K562 (cell line): ENCODE data around the gene TRMT2A. TPM values are rescaled to one million over a fixed set of nuclear protein-coding genes. Genes with fewer than 3 reads are reported as not detected.

ENCODE experiments used
- ATAC-seq: fragments of 200-7000 bp; cut with Tn5 transposase; 3 replicates; pipeline ENCODE4 v1.9.1; 2020; ENCODE audit warnings: moderate library complexity
- BruUV-seq: library from RNA; stranded (reverse); fragments of 400-500 nt; replicated peaks from 2 replicates; lab custom pipeline; 2021; lab: Mats Ljungman, UMichigan
- CTCF ChIA-PET: fragments of 300-600 bp; formaldehyde crosslinking; extraction: SDS; loops from one replicate; lab custom pipeline; 2021; ENCODE audit warnings: low intra/inter-chr PET ratio; lab: Yijun Ruan, JAX
- POLR2A ChIA-PET: fragments of 300-600, 350-650 bp; sonication (Branson Sonifier 250); formaldehyde crosslinking; extraction: SDS; loops from one replicate; lab custom pipeline; 2021; ENCODE audit warnings: antibody characterized with exemption, inconsistent platforms; lab: Yijun Ruan, JAX
- DNase-seq, 4 experiments: peaks; one replicate each; pipeline versions ENCODE4 v3.0.0 to v3.0.0-alpha.2; 2011 to 2018; ENCODE audit warnings: low spot score in 3 of 4, mixed read lengths in 3 of 4; ENCODE audit errors: extremely low read depth in 1 of 4
- FAIRE-seq: peaks from 2 replicates; lab custom pipeline; 2011; peaks lifted over from hg19 to GRCh38; lab: Jason Lieb, UNC
- H2AFZ ChIP-seq: 2 replicates; pipeline ENCODE4 v1.6.0; 2011; ENCODE audit warnings: low read depth, low read length, control low read depth, inconsistent platforms
- H3K27ac ChIP-seq: fragments of 200-600 bp; 3 replicates; pipeline ENCODE4 v1.8.0; 2011; ENCODE audit warnings: low read depth, mild to moderate bottlenecking, control low read depth, inconsistent platforms, low read length, moderate library complexity, mixed read lengths; ENCODE audit errors: extremely low read depth
- H3K27me3 ChIP-seq, 2 experiments: fragments of 300-600 bp in 1 of 2; 2 replicates in 1 of 2; 3 replicates in 1 of 2; pipeline versions ENCODE4 v1.6.0 to v1.8.0; 2011; ENCODE audit warnings: inconsistent platforms in 2 of 2, low read length in 2 of 2, mild to moderate bottlenecking in 1 of 2, mixed read lengths in 1 of 2, moderate library complexity in 1 of 2; ENCODE audit not compliant: control insufficient read depth in 2 of 2, insufficient read depth in 2 of 2
- H3K36me3 ChIP-seq: fragments of 300-600 bp; 3 replicates; pipeline ENCODE4 v1.8.0; 2011; ENCODE audit warnings: mild to moderate bottlenecking, low read length, inconsistent platforms; ENCODE audit not compliant: control insufficient read depth, insufficient read depth
- H3K4me1 ChIP-seq, 2 experiments: fragments of 200-600 bp in 1 of 2; replicated peaks in 1 of 2; 2 replicates in 1 of 2; 3 replicates in 1 of 2; pipeline versions ENCODE4 v1.5.1 to v1.8.0; 2011; ENCODE audit warnings: inconsistent platforms in 2 of 2, low read length in 2 of 2, mild to moderate bottlenecking in 1 of 2, mixed read lengths in 1 of 2, moderate library complexity in 1 of 2; ENCODE audit not compliant: control insufficient read depth in 2 of 2, insufficient read depth in 2 of 2
- H3K4me2 ChIP-seq: 2 replicates; pipeline ENCODE4 v1.6.1; 2011; ENCODE audit warnings: low read length, control low read depth, inconsistent platforms, mixed read lengths; ENCODE audit not compliant: insufficient read depth
- H3K4me3 ChIP-seq: fragments of 200-600 bp; sonication (generic), shearing (Covaris generic); 2 replicates; pipeline ENCODE4 v1.5.1; 2016; ENCODE audit warnings: control low read depth, inconsistent platforms
- H3K79me2 ChIP-seq: fragments of 200-600 bp; 3 replicates; pipeline ENCODE4 v1.8.0; 2011; ENCODE audit warnings: low read length, inconsistent platforms; ENCODE audit not compliant: control insufficient read depth, insufficient read depth
- H3K9ac ChIP-seq, 2 experiments: 2 replicates each; pipeline versions ENCODE4 v1.6.0 to v1.6.1; 2011; ENCODE audit warnings: low read depth in 2 of 2, low read length in 2 of 2, control low read depth in 1 of 2, inconsistent platforms in 1 of 2, mild to moderate bottlenecking in 1 of 2, mixed read lengths in 1 of 2; ENCODE audit not compliant: insufficient read depth in 1 of 2
- H3K9me1 ChIP-seq: one replicate; pipeline ENCODE4 v1.6.0; 2011; ENCODE audit warnings: inconsistent platforms, mild to moderate bottlenecking, low read length, moderate library complexity; ENCODE audit not compliant: control insufficient read depth, insufficient read depth
- H3K9me3 ChIP-seq: replicated peaks from 2 replicates; pipeline ENCODE4 v1.5.1; 2011; ENCODE audit warnings: low read depth, low read length, inconsistent platforms; ENCODE audit not compliant: control insufficient read depth, insufficient read depth
- H4K20me1 ChIP-seq: replicated peaks from 2 replicates; pipeline ENCODE4 v1.6.1; 2011; ENCODE audit warnings: low read length, inconsistent platforms, mixed read lengths; ENCODE audit not compliant: control insufficient read depth, insufficient read depth
- AFF4 ChIP-seq: sonication (generic); formaldehyde crosslinking; IDR thresholded peaks from 2 replicates; pipeline ENCODE4 v1.8.0; 2023; ENCODE audit warnings: mild to moderate bottlenecking, missing genetic modification reagents
- ARNT ChIP-seq, 2 experiments: fragments of 450-650 bp; IDR thresholded peaks; 2 replicates each; pipeline ENCODE4 v1.6.1; 2016; ENCODE audit warnings: mild to moderate bottlenecking in 1 of 2
- BRD4 ChIP-seq: fragments of 200-600 bp; sonication (generic); IDR thresholded peaks from 2 replicates; pipeline ENCODE4 v1.6.1; 2017; ENCODE audit warnings: inconsistent platforms
- CAMTA2 ChIP-seq: fragments of 250-450 bp; sonication (Bioruptor Pico); conservative IDR thresholded peaks from 2 replicates; pipeline ENCODE4 v1.5.1; 2022
- CHD4 ChIP-seq: fragments of 200-600 bp; sonication (generic); IDR thresholded peaks from 3 replicates; pipeline ENCODE4 v1.6.1; 2012; ENCODE audit warnings: low read depth, mild to moderate bottlenecking, mixed read lengths, low read length, inconsistent platforms; ENCODE audit not compliant: insufficient read depth, insufficient replicate concordance, poor library complexity, severe bottlenecking
- FIP1L1 ChIP-seq: fragments of 200-400 bp; formaldehyde crosslinking; IDR thresholded peaks from 2 replicates; pipeline ENCODE4 v1.6.1; 2018; ENCODE audit warnings: mild to moderate bottlenecking, low read depth, low read length; ENCODE audit not compliant: poor library complexity, severe bottlenecking
- RB1 ChIP-seq: fragments of 450-650 bp; IDR thresholded peaks from 2 replicates; pipeline ENCODE4 v1.6.1; 2017; ENCODE audit warnings: low read depth, mild to moderate bottlenecking
- SMARCA5 ChIP-seq: fragments of 450-650 bp; IDR thresholded peaks from 2 replicates; pipeline ENCODE4 v1.6.1; 2016
- WGBS: fragments of 100-300 bp; shearing (Covaris generic); methylation state at CpG from one replicate; pipeline ENCODE4 v1.1.6; 2016; ENCODE audit warnings: low coverage, mixed read lengths; ENCODE audit not compliant: insufficient coverage; ENCODE audit errors: missing lambda C conversion rate; 5-methylcytosine and 5-hydroxymethylcytosine counted together
- in situ Hi-C: fragments of 300-500 bp; cut with MboI; formaldehyde crosslinking; loops from 4 replicates; pipeline ENCODE4 v1.15.0; 2018; ENCODE audit warnings: inconsistent platforms, mixed read lengths
- intact Hi-C: fragments of 100-400 bp; cut with micrococcal nuclease; formaldehyde crosslinking; loops from 2 replicates; pipeline ENCODE4 v1.14.2; 2022
- polyA plus RNA-seq, 8 experiments: library from polyadenylated mRNA; depleted of rRNA in 4 of 8; stranded (reverse) in 5 of 8; unstranded in 3 of 8; fragments of >200 nt; fragmentation: Nextera tagmentation in 2 of 8; fragmentation: Illumina TruSeq in 1 of 8; extraction: Ambion mirVana in 2 of 8; extraction: Trizol in 1 of 8; gene quantifications; 2 replicates each; pipeline versions ENCODE4 v1.2.1 to v1.2.3, GENCODE V29; 2011 to 2014; ENCODE audit warnings: inconsistent platforms in 1 of 8, missing spikeins in 1 of 8
- total RNA-seq, 7 experiments: library from RNA; depleted of rRNA in 6 of 7; stranded (reverse); fragments of >200 nt in 6 of 7; fragmentation: Illumina TruSeq in 2 of 7; extraction: Trizol in 2 of 7; gene quantifications; 2 replicates each; pipeline versions ENCODE4 v1.2.1 to v1.2.3, GENCODE V29; 2011 to 2021; ENCODE audit warnings: low replicate concordance in 1 of 7
- TF ChIP-seq, protein P1 (sequence below): sonication (generic); formaldehyde crosslinking; IDR thresholded peaks from 2 replicates; pipeline ENCODE4 v1.8.0; 2023; ENCODE audit warnings: mild to moderate bottlenecking, missing genetic modification reagents
- TF ChIP-seq, protein P2 (sequence below): fragments of 450-650 bp; formaldehyde crosslinking; IDR thresholded peaks from 2 replicates; pipeline ENCODE4 v1.4.0; 2020; ENCODE audit warnings: mild to moderate bottlenecking, moderate library complexity
- TF ChIP-seq, protein P3 (sequence below): sonication (generic); formaldehyde crosslinking; IDR thresholded peaks from 2 replicates; pipeline ENCODE4 v1.8.0; 2022; ENCODE audit warnings: missing genetic modification reagents, mild to moderate bottlenecking, moderate library complexity, borderline replicate concordance

Gene TRMT2A
- total and polyA plus RNA-seq, 9 of the 15 experiments (the other 6 are each of a cell fraction or from before 2014, with no cell fraction given) = 1.6 to 265 (median 140) TPM

DNA sequence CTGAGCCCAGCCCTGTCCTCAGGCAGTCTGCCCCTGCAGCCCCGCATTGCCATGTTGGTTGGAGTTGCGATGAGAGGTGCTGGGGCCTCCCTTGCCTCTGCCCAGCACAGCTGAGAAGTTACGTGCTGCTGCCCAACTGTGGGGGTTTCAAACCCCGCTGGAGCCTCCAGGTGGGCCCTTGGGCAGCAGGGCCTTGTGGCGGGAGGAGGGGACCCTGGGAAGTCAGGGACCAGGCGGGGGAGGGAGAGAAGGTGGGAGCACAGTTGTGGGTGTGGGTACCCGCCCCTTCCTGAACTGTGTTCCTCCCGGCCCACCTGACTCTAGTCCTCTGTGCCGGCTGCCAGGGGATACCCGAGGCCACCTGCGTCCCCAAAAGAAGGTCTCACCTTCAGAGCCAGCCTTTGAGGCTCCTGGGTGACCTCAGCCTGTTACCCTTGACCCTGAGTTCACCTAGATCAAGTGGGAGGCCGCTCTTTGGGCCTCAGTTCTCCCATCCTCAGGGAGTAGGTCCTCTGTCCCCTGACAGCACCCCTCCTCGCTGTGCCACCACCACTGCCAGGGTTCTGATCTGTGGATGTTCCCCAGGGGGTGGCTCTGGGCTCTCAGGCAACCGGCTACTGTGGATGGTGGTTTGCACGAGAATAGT, 41.5 kb upstream of the TRMT2A start:
- Histone ChIP-seq H2AFZ (no peak overlapping the region), H3K9ac (peak overlapping the region in 1 of 2 experiments; percentile 46; a peak in 2 of 4 replicates), H3K4me2 (no peak overlapping the region), H4K20me1 (peaks cover 34% of the 10 kb centered on the region), H3K27me3 (peaks cover 24 to 60% of the 10 kb centered on the region in 2 experiments; a peak in 4 of 5 replicates), H3K9me1 (no peaks in the 10 kb centered on the region), H3K79me2 (no peaks in the 10 kb centered on the region), H3K9me3 (peaks cover 6% of the 10 kb centered on the region), H3K4me3 (no peak overlapping the region), H3K27ac (no peak overlapping the region), H3K36me3 (no peaks in the 10 kb centered on the region), H3K4me1 (peaks cover 0 to 58% of the 10 kb centered on the region in 2 experiments; a peak in 2 of 5 replicates)
- intact Hi-C loops = loop anchor here (5.0 to 10.0 kb wide), 2 partner anchors 34 to 256 kb away; no protein-coding TSS in a partner anchor
- FAIRE-seq (no peak), DNase-seq (no peak), ATAC-seq (no peak)
- ChIA-PET POLR2A (interaction anchor here (0.7 to 1.3 kb wide), 2 partner anchors 126 to 276 kb away, joined by 3 to 5 read pairs; no protein-coding TSS in a partner anchor), CTCF (interaction anchor here (0.6 to 5.5 kb wide), 3 partner anchors 126 to 298 kb away, joined by 3 to 126 read pairs (median 22); no protein-coding TSS in a partner anchor)
- in situ Hi-C loops = loop anchor here (5.0 to 25.0 kb wide), 3 partner anchors 134 to 529 kb away; no protein-coding TSS in a partner anchor
- WGBS = 8% methylated on average over 15 of the region's 15 CpGs
- BruUV-seq = no TSS peak
- TF ChIP-seq, protein P1, sequence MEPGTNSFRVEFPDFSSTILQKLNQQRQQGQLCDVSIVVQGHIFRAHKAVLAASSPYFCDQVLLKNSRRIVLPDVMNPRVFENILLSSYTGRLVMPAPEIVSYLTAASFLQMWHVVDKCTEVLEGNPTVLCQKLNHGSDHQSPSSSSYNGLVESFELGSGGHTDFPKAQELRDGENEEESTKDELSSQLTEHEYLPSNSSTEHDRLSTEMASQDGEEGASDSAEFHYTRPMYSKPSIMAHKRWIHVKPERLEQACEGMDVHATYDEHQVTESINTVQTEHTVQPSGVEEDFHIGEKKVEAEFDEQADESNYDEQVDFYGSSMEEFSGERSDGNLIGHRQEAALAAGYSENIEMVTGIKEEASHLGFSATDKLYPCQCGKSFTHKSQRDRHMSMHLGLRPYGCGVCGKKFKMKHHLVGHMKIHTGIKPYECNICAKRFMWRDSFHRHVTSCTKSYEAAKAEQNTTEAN (CRISPR knock-in tag) = 0 out of 2 replicates have a peak, but pooled peaks have one; percentile 31
- TF ChIP-seq RB1 (no peak), ARNT (IDR thresholded peaks at IDR 0.05) (no peak), AFF4 (CRISPR knock-in tag) (no peak), FIP1L1 (no peak), BRD4 (no peak), CHD4 (no peak), CAMTA2 (CRISPR knock-in tag) (no peak), SMARCA5 (no peak)
- TF ChIP-seq, protein P2, sequence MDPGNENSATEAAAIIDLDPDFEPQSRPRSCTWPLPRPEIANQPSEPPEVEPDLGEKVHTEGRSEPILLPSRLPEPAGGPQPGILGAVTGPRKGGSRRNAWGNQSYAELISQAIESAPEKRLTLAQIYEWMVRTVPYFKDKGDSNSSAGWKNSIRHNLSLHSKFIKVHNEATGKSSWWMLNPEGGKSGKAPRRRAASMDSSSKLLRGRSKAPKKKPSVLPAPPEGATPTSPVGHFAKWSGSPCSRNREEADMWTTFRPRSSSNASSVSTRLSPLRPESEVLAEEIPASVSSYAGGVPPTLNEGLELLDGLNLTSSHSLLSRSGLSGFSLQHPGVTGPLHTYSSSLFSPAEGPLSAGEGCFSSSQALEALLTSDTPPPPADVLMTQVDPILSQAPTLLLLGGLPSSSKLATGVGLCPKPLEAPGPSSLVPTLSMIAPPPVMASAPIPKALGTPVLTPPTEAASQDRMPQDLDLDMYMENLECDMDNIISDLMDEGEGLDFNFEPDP (CRISPR knock-in tag) = no peak
- TF ChIP-seq, protein P3, sequence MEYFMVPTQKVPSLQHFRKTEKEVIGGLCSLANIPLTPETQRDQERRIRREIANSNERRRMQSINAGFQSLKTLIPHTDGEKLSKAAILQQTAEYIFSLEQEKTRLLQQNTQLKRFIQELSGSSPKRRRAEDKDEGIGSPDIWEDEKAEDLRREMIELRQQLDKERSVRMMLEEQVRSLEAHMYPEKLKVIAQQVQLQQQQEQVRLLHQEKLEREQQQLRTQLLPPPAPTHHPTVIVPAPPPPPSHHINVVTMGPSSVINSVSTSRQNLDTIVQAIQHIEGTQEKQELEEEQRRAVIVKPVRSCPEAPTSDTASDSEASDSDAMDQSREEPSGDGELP = peak; percentile 37; the same call in 1 of the 2 replicates
